Hepatocyte (in vitro differentiated cells): ENCODE measurements around the gene TPGS1.

Experiments used
- EZH2 ChIP-seq: fragments of 200-600 bp; sonication (generic); IDR thresholded peaks from 2 replicates; pipeline ENCODE4 v1.6.1; 2016; ENCODE audit warnings: antibody characterized with exemption, mild to moderate bottlenecking, borderline replicate concordance
- EZH2phosphoT487 ChIP-seq: fragments of 200-600 bp; sonication (generic); IDR thresholded peaks from one replicate; pipeline ENCODE4 v1.6.1; 2018; ENCODE audit warnings: antibody characterized with exemption, mild to moderate bottlenecking, low read depth, moderate library complexity; ENCODE audit not compliant: unreplicated experiment, severe bottlenecking

DNA sequence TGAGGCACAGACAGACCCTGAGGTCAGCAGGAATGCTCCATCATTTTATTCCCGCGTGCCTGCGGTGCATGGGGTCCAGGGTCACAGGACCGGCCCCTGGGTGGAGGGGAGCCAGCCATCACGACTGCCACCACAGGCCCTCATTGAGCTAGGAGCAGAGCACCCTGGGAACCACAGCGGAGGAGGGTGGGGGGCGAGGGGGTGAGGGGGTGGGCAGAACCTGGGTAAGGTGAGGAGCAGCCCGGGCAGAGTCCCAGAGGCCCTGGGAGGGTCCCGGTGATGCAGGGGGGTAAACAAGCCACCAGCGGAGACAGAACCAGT lies 12.3 kb upstream of the TPGS1 start:
- TF ChIP-seq EZH2 (no peak), EZH2phosphoT487 (no peak)
